ENCODE measurements around the gene IGSF21. TPM values are rescaled to one million over a fixed set of nuclear protein-coding genes. Genes with fewer than 3 reads are reported as not detected.

IGSF21 gene
- total and polyA plus RNA-seq, 2 of the 4 experiments (the other 2 are of a cell fraction), result not detected

- WGBS, 2 experiments (ENCODE audit: extremely low coverage in 2 of 2, insufficient read length in 1 of 2), result 30% methylated on average over 2 of the region's 9 CpGs; no CpG with 5 or more reads in 1 of the 2 experiments
- H2AK5ac ChIP-seq (ENCODE audit: low read depth, low read length), result no peak overlapping the region
- POLR2A ChIA-PET (ENCODE audit: unreplicated experiment), result no interaction called here
- no peak overlapping the region for H3K27ac ChIP-seq (ENCODE audit: insufficient read depth, low read length)
- BruUV-seq (replicated peaks), result no TSS peak
- no peaks in the 10 kb centered on the region for H3K36me3 ChIP-seq (ENCODE audit: control insufficient read depth, insufficient read depth, low read length)
- CTCF ChIA-PET, result no interaction called here
- TF ChIP-seq MXI1 (IDR thresholded peaks at IDR 0.05; ENCODE audit: borderline replicate concordance, low read depth, low read length) (no peak), BHLHE40 (IDR thresholded peaks at IDR 0.05; ENCODE audit: low read depth, low read length) (no peak), FOS (IDR thresholded peaks at IDR 0.05; ENCODE audit: low read depth, low read length) (no peak), ELK1 (IDR thresholded peaks at IDR 0.05; ENCODE audit: borderline replicate concordance, low read depth, low read length) (no peak), CTCF (conservative IDR thresholded peaks at IDR 0.05; ENCODE audit: low read depth, low read length) (no peak), MAFK (IDR thresholded peaks at IDR 0.05; ENCODE audit: low read depth, low read length) (no peak), RFX5 (IDR thresholded peaks at IDR 0.05; ENCODE audit: low read depth, low read length) (no peak), CEBPB (IDR thresholded peaks at IDR 0.05; ENCODE audit: low read depth, low read length) (no peak), SMC3 (IDR thresholded peaks at IDR 0.05; ENCODE audit: low read depth, low read length) (no peak), RAD21 (IDR thresholded peaks at IDR 0.05; ENCODE audit: low read length) (no peak)
- no peaks in the 10 kb centered on the region for H3K4me1 ChIP-seq (ENCODE audit: control insufficient read depth, insufficient read depth, low read length)
- no peak overlapping the region for H3K9ac ChIP-seq (ENCODE audit: low read depth, low read length)
- H3K23ac ChIP-seq (ENCODE audit: low read depth, low read length), result no peak overlapping the region
- H4K91ac ChIP-seq (ENCODE audit: insufficient read depth, low read depth, low read length), result no peak overlapping the region
- no peak overlapping the region for H4K8ac ChIP-seq (ENCODE audit: low read depth in 2 of 2, low read length in 2 of 2)
- no peaks in the 10 kb centered on the region for H3K27me3 ChIP-seq (ENCODE audit: control insufficient read depth, insufficient read depth, low read length)
- no peaks in the 10 kb centered on the region for H4K20me1 ChIP-seq (ENCODE audit: insufficient read depth, low read length)
- no peak overlapping the region for H3K14ac ChIP-seq (replicated peaks; ENCODE audit: low read depth, low read length)
- ATAC-seq (ENCODE audit: low read depth), result no peak
- no peaks in the 10 kb centered on the region for H3K9me1 ChIP-seq (ENCODE audit: insufficient read depth, low read length)
- no peaks in the 10 kb centered on the region for H3K79me1 ChIP-seq (ENCODE audit: low read depth in 1 of 2, low read length in 2 of 2)
- H2AFZ ChIP-seq (replicated peaks; ENCODE audit: low read length, poor library complexity), result no peak overlapping the region
- dilution Hi-C loops (cut with HindIII; ENCODE audit: low sequenced_read_pairs, unreplicated experiment) (no loop called here), in situ Hi-C loops (cut with MboI; ENCODE audit: low sequenced_read_pairs) (no loop called here), intact Hi-C loops (cut with micrococcal nuclease) (no loop called here)
- H3K4me2 ChIP-seq (ENCODE audit: low read depth, low read length), result no peak overlapping the region
- H2BK5ac ChIP-seq (ENCODE audit: low read depth, low read length, poor library complexity, severe bottlenecking), result no peak overlapping the region
- H2BK15ac ChIP-seq (ENCODE audit: low read depth, low read length), result no peak overlapping the region
- H2AK9ac ChIP-seq (replicated peaks; ENCODE audit: low read depth, low read length, poor library complexity), result no peak overlapping the region
- DNase-seq, result no peak
- H2BK120ac ChIP-seq (ENCODE audit: low read depth, low read length), result no peak overlapping the region
- H3K18ac ChIP-seq (ENCODE audit: low read depth, low read length), result no peak overlapping the region
- no peak overlapping the region for H2BK20ac ChIP-seq (ENCODE audit: low read depth, low read length)
- no peak overlapping the region for H3K4ac ChIP-seq (ENCODE audit: low read depth, low read length)
- peaks cover 20% of the 10 kb centered on the region for H3K9me3 ChIP-seq (ENCODE audit: control insufficient read depth, insufficient read depth, low read length)
- H4K5ac ChIP-seq (ENCODE audit: low read depth, low read length), result no peak overlapping the region
- no peak overlapping the region for H3K4me3 ChIP-seq (ENCODE audit: insufficient read depth, low read depth, low read length)
- H3K56ac ChIP-seq (ENCODE audit: extremely low read depth, insufficient read depth, low read length), result no peak overlapping the region
Measured at GRCh38 chr1:18230840-18231239, 123.2 kb downstream of the IGSF21 start.

Measured in IMR-90 (cell line).